HL-60 (cell line): Measurements from ENCODE around the gene MYL12A.

Experiments
- CTCF ChIP-seq: IDR thresholded peaks from one replicate; pipeline ENCODE4 v1.5.1; 2011; ENCODE audit warnings: low read length, control low read depth, inconsistent platforms; ENCODE audit not compliant: insufficient read depth
- GABPA ChIP-seq: IDR thresholded peaks from 2 replicates; pipeline ENCODE4 v1.6.1; 2012; ENCODE audit warnings: low read depth
- POLR2AphosphoS5 ChIP-seq: IDR thresholded peaks from 2 replicates; pipeline ENCODE4 v1.6.1; 2012; ENCODE audit warnings: low read depth
- REST ChIP-seq: IDR thresholded peaks from 2 replicates; pipeline ENCODE4 v1.6.1; 2012; ENCODE audit warnings: low read depth; ENCODE audit not compliant: insufficient replicate concordance
- SPI1 ChIP-seq: IDR thresholded peaks from 2 replicates; pipeline ENCODE4 v1.6.1; 2012; ENCODE audit warnings: low read depth, mild to moderate bottlenecking, borderline replicate concordance

- TF ChIP-seq CTCF = no peak
- TF ChIP-seq REST = no peak
- TF ChIP-seq GABPA = no peak
- TF ChIP-seq POLR2AphosphoS5 = no peak
- TF ChIP-seq SPI1 = no peak
Measured at GRCh38 chr18:3268306-3268705, 20.7 kb downstream of the MYL12A start.
